OCI-LY3 (cell line): Measurements from ENCODE around the gene IQGAP2.

Experiments used
- EZH2phosphoT487 ChIP-seq: fragments of 200-600 bp; shearing (Covaris generic); IDR thresholded peaks from 2 replicates; pipeline ENCODE4 v1.6.1; 2018; ENCODE audit warnings: antibody characterized with exemption, mixed run types, low read depth
- TF ChIP-seq, protein P1 (sequence below): fragments of 200-600, 300-600 bp; sonication (generic); IDR thresholded peaks from 2 replicates; pipeline ENCODE4 v1.5.1; 2014; ENCODE audit warnings: antibody characterized with exemption, low read length, low read depth

DNA sequence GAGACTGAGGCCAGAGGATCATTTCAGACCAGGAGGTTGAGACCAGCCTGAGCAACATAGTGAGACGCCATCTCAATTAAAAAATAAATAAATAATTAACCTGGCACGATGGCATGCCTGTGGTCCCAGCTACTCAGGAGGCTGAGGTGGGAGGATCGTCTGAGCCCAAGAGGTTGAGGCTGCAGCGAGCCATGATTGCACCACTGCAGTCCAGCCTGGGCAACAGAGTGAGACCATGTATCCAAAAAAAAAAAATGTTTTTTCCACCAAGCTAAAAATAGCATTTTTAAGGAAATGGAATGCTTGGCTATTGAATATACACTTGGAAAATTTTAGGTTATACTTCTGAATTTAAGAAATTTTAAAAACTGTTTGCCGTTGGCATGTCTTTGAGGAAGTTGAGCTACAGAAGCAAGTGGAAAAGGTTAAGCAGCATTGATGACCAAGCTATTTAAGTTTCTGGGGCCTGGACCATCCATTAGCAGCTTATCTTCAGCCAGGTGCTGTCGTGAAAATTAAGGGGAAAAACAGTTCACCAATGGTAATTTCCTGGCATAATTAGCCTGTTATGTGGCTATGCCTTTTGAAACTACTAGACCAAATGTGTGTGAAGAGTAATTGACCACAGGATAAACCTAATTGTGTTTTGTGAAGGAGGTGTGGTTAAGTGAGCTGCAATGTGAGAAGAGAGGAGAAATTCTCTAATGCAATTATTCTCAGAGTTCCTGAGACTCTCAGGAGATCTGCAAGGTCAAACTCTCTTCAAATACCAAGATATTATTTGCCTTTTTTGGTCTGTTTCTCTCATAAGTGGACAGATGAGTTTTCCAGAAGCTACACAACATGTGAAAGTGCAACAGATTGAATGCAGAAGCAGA, 333.8 kb downstream of the IQGAP2 start:
- TF ChIP-seq, protein P1, sequence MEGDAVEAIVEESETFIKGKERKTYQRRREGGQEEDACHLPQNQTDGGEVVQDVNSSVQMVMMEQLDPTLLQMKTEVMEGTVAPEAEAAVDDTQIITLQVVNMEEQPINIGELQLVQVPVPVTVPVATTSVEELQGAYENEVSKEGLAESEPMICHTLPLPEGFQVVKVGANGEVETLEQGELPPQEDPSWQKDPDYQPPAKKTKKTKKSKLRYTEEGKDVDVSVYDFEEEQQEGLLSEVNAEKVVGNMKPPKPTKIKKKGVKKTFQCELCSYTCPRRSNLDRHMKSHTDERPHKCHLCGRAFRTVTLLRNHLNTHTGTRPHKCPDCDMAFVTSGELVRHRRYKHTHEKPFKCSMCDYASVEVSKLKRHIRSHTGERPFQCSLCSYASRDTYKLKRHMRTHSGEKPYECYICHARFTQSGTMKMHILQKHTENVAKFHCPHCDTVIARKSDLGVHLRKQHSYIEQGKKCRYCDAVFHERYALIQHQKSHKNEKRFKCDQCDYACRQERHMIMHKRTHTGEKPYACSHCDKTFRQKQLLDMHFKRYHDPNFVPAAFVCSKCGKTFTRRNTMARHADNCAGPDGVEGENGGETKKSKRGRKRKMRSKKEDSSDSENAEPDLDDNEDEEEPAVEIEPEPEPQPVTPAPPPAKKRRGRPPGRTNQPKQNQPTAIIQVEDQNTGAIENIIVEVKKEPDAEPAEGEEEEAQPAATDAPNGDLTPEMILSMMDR = no peak
- TF ChIP-seq EZH2phosphoT487 = no peak
